H1 (cell line): ENCODE measurements around the gene SH3RF3. TPM values are rescaled to one million over a fixed set of nuclear protein-coding genes. Genes with fewer than 3 reads are reported as not detected.

ENCODE experiments used
- CTCF ChIA-PET: fragments of 300-600 bp; sonication (Branson Sonifier 250); formaldehyde crosslinking; loops from one replicate; lab custom pipeline; 2021; ENCODE audit not compliant: partially characterized antibody; lab: Charles Lee
- POLR2A ChIA-PET: fragments of 300-600 bp; sonication (Branson Sonifier 250); formaldehyde crosslinking; loops from one replicate; lab custom pipeline; 2021; ENCODE audit warnings: inconsistent platforms; ENCODE audit not compliant: partially characterized antibody; lab: Charles Lee
- DNase-seq, 2 experiments: peaks; one replicate each; pipeline versions ENCODE4 v3.0.0 to v3.0.0-alpha.2; 2010 to 2022; ENCODE audit warnings: low spot score in 2 of 2, low read depth in 1 of 2, mixed read lengths in 1 of 2
- FAIRE-seq: peaks from 2 replicates; lab custom pipeline; 2011; peaks lifted over from hg19 to GRCh38; lab: Jason Lieb, UNC
- H2AFZ ChIP-seq: 2 replicates; pipeline ENCODE4 v1.8.1; 2012; ENCODE audit warnings: low read length, inconsistent platforms
- H2AK5ac ChIP-seq: 2 replicates; pipeline ENCODE4 v1.6.1; 2013; ENCODE audit warnings: low read depth, low read length
- H2BK120ac ChIP-seq: replicated peaks from 2 replicates; pipeline ENCODE3; 2013; ENCODE audit warnings: low read depth, low read length, inconsistent platforms
- H2BK12ac ChIP-seq: 2 replicates; pipeline ENCODE4 v1.6.1; 2013; ENCODE audit warnings: low read depth, low read length
- H2BK15ac ChIP-seq: 2 replicates; pipeline ENCODE4 v1.6.1; 2013; ENCODE audit warnings: low read length
- H2BK20ac ChIP-seq: 2 replicates; pipeline ENCODE4 v1.6.1; 2013; ENCODE audit warnings: low read length
- H2BK5ac ChIP-seq: 2 replicates; pipeline ENCODE4 v1.6.1; 2013; ENCODE audit warnings: low read depth, low read length
- H3K14ac ChIP-seq: 2 replicates; pipeline ENCODE4 v1.6.1; 2013; ENCODE audit warnings: inconsistent platforms; ENCODE audit not compliant: insufficient read length
- H3K18ac ChIP-seq: 2 replicates; pipeline ENCODE4 v1.6.1; 2013; ENCODE audit warnings: low read length; ENCODE audit errors: extremely low read depth
- H3K23ac ChIP-seq: 2 replicates; pipeline ENCODE4 v1.6.1; 2013; ENCODE audit warnings: inconsistent platforms; ENCODE audit not compliant: insufficient read length
- H3K23me2 ChIP-seq: 2 replicates; pipeline ENCODE4 v1.6.1; 2013; ENCODE audit warnings: low read depth, low read length
- H3K27ac ChIP-seq: 2 replicates; pipeline ENCODE4 v1.6.1; 2011; ENCODE audit warnings: low read depth, low read length, inconsistent platforms
- H3K27me3 ChIP-seq, 4 experiments: replicated peaks in 1 of 4; 1 replicate in 1 of 4; 2 replicates in 3 of 4; pipeline versions ENCODE4 v1.6.1 to v1.8.1; 2011 to 2013; ENCODE audit warnings: low read length in 3 of 4, mild to moderate bottlenecking in 3 of 4, inconsistent platforms in 2 of 4, mixed read lengths in 2 of 4, moderate library complexity in 1 of 4; ENCODE audit not compliant: control insufficient read depth in 3 of 4, insufficient read depth in 3 of 4; ENCODE audit errors: extremely low read depth in 1 of 4
- H3K36me3 ChIP-seq, 4 experiments: 2 replicates each; pipeline versions ENCODE4 v1.6.1 to v1.8.1; 2011 to 2013; ENCODE audit warnings: mild to moderate bottlenecking in 4 of 4, low read length in 3 of 4, moderate library complexity in 2 of 4, control low read depth in 1 of 4, inconsistent platforms in 1 of 4; ENCODE audit not compliant: insufficient read depth in 4 of 4, control insufficient read depth in 2 of 4
- H3K4ac ChIP-seq: replicated peaks from 2 replicates; pipeline ENCODE3; 2013; ENCODE audit warnings: low read length, low read depth, mixed read lengths, inconsistent platforms; ENCODE audit not compliant: insufficient read length
- H3K4me1 ChIP-seq, 4 experiments: replicated peaks in 1 of 4; 1 replicate in 1 of 4; 2 replicates in 3 of 4; pipeline versions ENCODE4 v1.6.1 to v1.8.1; 2011 to 2013; ENCODE audit warnings: low read length in 3 of 4, inconsistent platforms in 2 of 4, mixed read lengths in 1 of 4; ENCODE audit not compliant: insufficient read depth in 4 of 4, control insufficient read depth in 3 of 4
- H3K4me2 ChIP-seq, 2 experiments: 2 replicates each; pipeline versions ENCODE4 v1.6.1 to v1.8.1; 2011 to 2013; ENCODE audit warnings: low read depth in 2 of 2, low read length in 2 of 2, control low read depth in 1 of 2, inconsistent platforms in 1 of 2, mild to moderate bottlenecking in 1 of 2; ENCODE audit not compliant: insufficient read depth in 1 of 2
- H3K4me3 ChIP-seq, 4 experiments: fragments of 200-600, 300-600 bp in 1 of 4; sonication (generic), shearing (Covaris generic), sonication (Bioruptor Twin) in 1 of 4; 2 replicates each; pipeline versions ENCODE4 v1.5.1 to v1.8.1; 2011 to 2016; ENCODE audit warnings: low read length in 4 of 4, low read depth in 3 of 4, control low read depth in 2 of 4, inconsistent platforms in 2 of 4, mild to moderate bottlenecking in 2 of 4, mixed read lengths in 1 of 4, moderate library complexity in 1 of 4; ENCODE audit not compliant: insufficient read depth in 2 of 4; ENCODE audit errors: extremely low read depth in 1 of 4
- H3K56ac ChIP-seq: replicated peaks from 2 replicates; pipeline ENCODE3; 2013; ENCODE audit warnings: low read depth, mild to moderate bottlenecking, mixed read lengths, low read length, inconsistent platforms; ENCODE audit not compliant: insufficient read length
- H3K79me1 ChIP-seq: 2 replicates; pipeline ENCODE4 v1.6.1; 2013; ENCODE audit warnings: low read depth, low read length, control low read depth
- H3K79me2 ChIP-seq, 2 experiments: 2 replicates each; pipeline versions ENCODE4 v1.6.1 to v1.8.1; 2012 to 2013; ENCODE audit warnings: low read length in 2 of 2, mild to moderate bottlenecking in 2 of 2, inconsistent platforms in 1 of 2; ENCODE audit not compliant: insufficient read depth in 2 of 2, control insufficient read depth in 1 of 2
- H3K9ac ChIP-seq, 4 experiments: replicated peaks in 1 of 4; 1 replicate in 1 of 4; 2 replicates in 3 of 4; pipeline versions ENCODE4 v1.6.1 to v1.8.1; 2011 to 2013; ENCODE audit warnings: low read depth in 3 of 4, low read length in 3 of 4, control low read depth in 2 of 4, mild to moderate bottlenecking in 2 of 4, moderate library complexity in 2 of 4, inconsistent platforms in 1 of 4; ENCODE audit errors: extremely low read depth in 1 of 4
- H3K9me3 ChIP-seq, 2 experiments: 2 replicates each; pipeline versions ENCODE4 v1.6.1 to v1.8.1; 2012 to 2013; ENCODE audit warnings: mild to moderate bottlenecking in 2 of 2, moderate library complexity in 2 of 2, control low read depth in 1 of 2, inconsistent platforms in 1 of 2, low read depth in 1 of 2, low read length in 1 of 2, mixed read lengths in 1 of 2; ENCODE audit not compliant: insufficient read depth in 2 of 2
- H4K20me1 ChIP-seq, 2 experiments: replicated peaks in 1 of 2; 2 replicates each; pipeline versions ENCODE3 to v1.8.1; 2011 to 2013; ENCODE audit warnings: inconsistent platforms in 2 of 2, low read length in 2 of 2, mild to moderate bottlenecking in 1 of 2; ENCODE audit not compliant: insufficient read depth in 2 of 2, control insufficient read depth in 1 of 2
- H4K5ac ChIP-seq: 2 replicates; pipeline ENCODE4 v1.6.1; 2013; ENCODE audit warnings: low read length, low read depth, mixed read lengths, inconsistent platforms; ENCODE audit not compliant: insufficient read length
- H4K8ac ChIP-seq: 2 replicates; pipeline ENCODE4 v1.8.0; 2013; ENCODE audit warnings: mild to moderate bottlenecking, moderate library complexity, low read length, inconsistent platforms; ENCODE audit not compliant: insufficient read depth; ENCODE audit errors: extremely low read depth
- H4K91ac ChIP-seq: replicated peaks from 2 replicates; pipeline ENCODE3; 2013; ENCODE audit warnings: low read length, mixed read lengths, inconsistent platforms; ENCODE audit not compliant: insufficient read length
- ASH2L ChIP-seq: fragments of 200-600, 300-600 bp; sonication (generic); IDR thresholded peaks from one replicate; pipeline ENCODE4 v1.7.1; 2017; ENCODE audit warnings: low read length
- SIX5 ChIP-seq: IDR thresholded peaks from 2 replicates; pipeline ENCODE4 v1.6.1; 2011; ENCODE audit warnings: mild to moderate bottlenecking, low read depth, low read length
- SP1 ChIP-seq: IDR thresholded peaks from 2 replicates; pipeline ENCODE4 v1.6.1; 2011; ENCODE audit warnings: low read depth, low read length
- TEAD4 ChIP-seq: IDR thresholded peaks from 2 replicates; pipeline ENCODE4 v1.6.1; 2012; ENCODE audit warnings: low read depth, low read length, inconsistent platforms, mixed read lengths
- YY1 ChIP-seq: IDR thresholded peaks from 2 replicates; pipeline ENCODE4 v1.6.1; 2011; ENCODE audit warnings: low read depth, mild to moderate bottlenecking, low read length
- WGBS, 2 experiments: shearing (Covaris generic) in 1 of 2; methylation state at CpG; one replicate each; pipeline versions ENCODE4 v1.1.6 to v1.1.7; 2013 to 2015; ENCODE audit warnings: low lambda C conversion rate in 2 of 2, mixed read lengths in 2 of 2, inconsistent platforms in 1 of 2, low coverage in 1 of 2, missing lambda C conversion rate in 1 of 2; ENCODE audit not compliant: insufficient replicate concordance in 2 of 2, insufficient coverage in 1 of 2, insufficient read length in 1 of 2; ENCODE audit errors: extremely low coverage in 1 of 2, missing lambda C conversion rate in 1 of 2; 5-methylcytosine and 5-hydroxymethylcytosine counted together
- polyA plus RNA-seq, 7 experiments: library from polyadenylated mRNA; depleted of rRNA in 3 of 7; stranded (reverse) in 5 of 7; unstranded in 2 of 7; fragments of >200 nt in 5 of 7; fragments of 200-250 nt in 2 of 7; gene quantifications; 1 replicate in 5 of 7; 2 replicates in 1 of 7; 4 replicates in 1 of 7; pipeline versions ENCODE4 v1.2.1 to v1.2.3, GENCODE V29; 2011 to 2013; ENCODE audit warnings: missing spikeins in 2 of 7, mixed read lengths in 2 of 7
- total RNA-seq: library from RNA; stranded (reverse); fragmentation: NEBNext Ultra II Directional; extraction: Animal tissue kit (Norgen Biotek cat#: 25700); gene quantifications from 2 replicates; pipeline ENCODE4 v1.2.1, GENCODE V29; 2021

SH3RF3 gene
- total and polyA plus RNA-seq, 2 of the 8 experiments (the other 6 are each of a cell fraction or from before 2014, with no cell fraction given), result 0.11 to 0.65 TPM

DNA sequence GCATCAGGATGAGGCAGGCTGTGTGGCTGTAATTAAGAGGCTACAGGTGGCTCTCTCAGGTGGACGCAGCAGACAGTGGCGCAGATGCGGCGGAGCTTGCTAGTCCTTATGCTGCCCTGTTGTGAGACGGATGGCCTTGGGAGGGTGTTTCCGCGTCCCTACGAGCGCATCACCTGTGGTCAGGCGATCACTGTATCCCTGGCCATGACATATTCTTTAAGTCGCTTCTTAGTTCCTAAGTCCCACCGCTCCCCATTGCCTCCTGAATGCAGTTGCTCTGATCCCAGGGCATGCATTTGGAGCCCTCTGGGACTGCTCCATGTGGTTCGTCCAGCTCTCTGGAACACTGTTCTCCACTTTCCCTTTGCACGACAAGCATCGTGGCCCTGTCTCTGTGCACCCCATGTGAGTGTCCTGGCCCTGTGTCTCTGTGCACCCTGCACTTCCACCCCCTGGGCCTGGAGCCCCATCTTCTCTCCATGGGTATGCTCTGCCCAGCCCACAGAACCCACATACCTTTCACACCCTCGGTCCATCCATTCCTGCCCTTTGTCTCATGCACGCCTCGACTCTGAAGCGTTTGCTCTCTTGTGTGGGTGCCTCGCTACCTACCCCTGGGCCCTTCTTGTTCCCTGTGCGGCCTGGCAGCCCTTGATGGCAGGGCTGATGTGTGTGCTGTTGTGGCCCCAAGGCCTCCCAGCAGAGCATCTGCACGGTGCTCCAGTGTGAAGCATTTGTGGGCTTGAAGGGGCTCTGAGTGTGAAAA is 74.4 kb downstream of the SH3RF3 start:
- WGBS, 2 experiments, result 90% methylated on average over 22 of the region's 22 CpGs; no CpG with 5 or more reads in 1 of the 2 experiments
- Histone ChIP-seq H3K4ac (no peak overlapping the region), H2BK12ac (no peak overlapping the region)

More for the DNA sequence above, 74.4 kb downstream of the SH3RF3 start:
- Histone ChIP-seq H3K4me2 (no peak overlapping the region), H3K23ac (no peak overlapping the region), H3K36me3 (no peaks in the 10 kb centered on the region), H4K8ac (no peak overlapping the region; the same call in 1 of the 2 replicates), H2BK120ac (no peak overlapping the region), H3K14ac (no peak overlapping the region), H3K27ac (no peak overlapping the region), H4K91ac (no peak overlapping the region), H3K9ac (no peak overlapping the region), H2BK20ac (no peak overlapping the region), H3K4me3 (no peak overlapping the region), H4K20me1 (no peaks in the 10 kb centered on the region), H3K18ac (no peak overlapping the region), H3K79me2 (no peaks in the 10 kb centered on the region), H3K23me2 (no peaks in the 10 kb centered on the region), H3K56ac (no peak overlapping the region), H2AK5ac (no peak overlapping the region), H3K27me3 (no peaks in the 10 kb centered on the region), H3K4me1 (no peaks in the 10 kb centered on the region), H3K79me1 (no peaks in the 10 kb centered on the region), H2AFZ (no peak overlapping the region)
- DNase-seq, result no peak
- POLR2A ChIA-PET, result no interaction called here
- CTCF ChIA-PET, result interaction anchor here (0.6 to 1.5 kb wide), 3 partner anchors 17 to 275 kb away, joined by 3 read pairs; no protein-coding TSS in a partner anchor
- TF ChIP-seq TEAD4 (no peak), SP1 (no peak), SIX5 (no peak), YY1 (no peak), ASH2L (no peak)
- TF ChIP-seq, all 59 proteins: peak for 0
- no peak for FAIRE-seq
- Histone ChIP-seq H4K5ac (no peak overlapping the region), H3K9me3 (no peaks in the 10 kb centered on the region), H2BK5ac (no peak overlapping the region), H2BK15ac (no peak overlapping the region)
